H9 (cell line): ENCODE measurements around the gene MICAL2. TPM values are rescaled to one million over a fixed set of nuclear protein-coding genes. Genes with fewer than 3 reads are reported as not detected.

Experiments used
- DNase-seq: peaks from one replicate; pipeline ENCODE4 v3.0.0-alpha.2; 2017
- H2AFZ ChIP-seq: one replicate; pipeline ENCODE4 v1.6.1; 2013; ENCODE audit warnings: mild to moderate bottlenecking, low read length, control low read depth, moderate library complexity
- H2AK5ac ChIP-seq: 2 replicates; pipeline ENCODE4 v1.6.1; 2013; ENCODE audit warnings: low read length, control low read depth, mixed read lengths; ENCODE audit not compliant: insufficient read length
- H2BK120ac ChIP-seq: one replicate; pipeline ENCODE4 v1.6.1; 2013; ENCODE audit warnings: low read depth, mild to moderate bottlenecking, low read length, control low read depth, inconsistent platforms; ENCODE audit not compliant: poor library complexity, severe bottlenecking
- H2BK12ac ChIP-seq: 2 replicates; pipeline ENCODE4 v1.6.1; 2013; ENCODE audit warnings: low read length, control low read depth, mixed read lengths, low read depth; ENCODE audit not compliant: insufficient read length
- H2BK15ac ChIP-seq: 2 replicates; pipeline ENCODE4 v1.6.1; 2013; ENCODE audit warnings: low read depth, low read length, control low read depth
- H2BK20ac ChIP-seq: one replicate; pipeline ENCODE4 v1.6.1; 2013; ENCODE audit warnings: low read depth, mild to moderate bottlenecking, low read length, control low read depth, inconsistent platforms; ENCODE audit not compliant: poor library complexity, severe bottlenecking
- H2BK5ac ChIP-seq: 2 replicates; pipeline ENCODE4 v1.6.1; 2013; ENCODE audit warnings: low read length, control low read depth, mixed read lengths; ENCODE audit not compliant: insufficient read length
- H3K14ac ChIP-seq: 2 replicates; pipeline ENCODE4 v1.6.1; 2013; ENCODE audit warnings: low read length, control low read depth; ENCODE audit not compliant: insufficient read depth
- H3K18ac ChIP-seq: 2 replicates; pipeline ENCODE4 v1.6.1; 2013; ENCODE audit warnings: low read depth, mild to moderate bottlenecking, mixed read lengths, low read length, control low read depth; ENCODE audit not compliant: insufficient read length
- H3K23ac ChIP-seq: 2 replicates; pipeline ENCODE4 v1.6.1; 2013; ENCODE audit warnings: low read length, control low read depth, mixed read lengths, low read depth; ENCODE audit not compliant: insufficient read length
- H3K23me2 ChIP-seq: 2 replicates; pipeline ENCODE4 v1.6.1; 2013; ENCODE audit warnings: low read depth, mild to moderate bottlenecking, mixed read lengths, low read length, control low read depth; ENCODE audit not compliant: insufficient read length, poor library complexity, severe bottlenecking
- H3K27ac ChIP-seq: 2 replicates; pipeline ENCODE4 v1.5.1; 2013; ENCODE audit warnings: low read length, control low read depth, mixed read lengths, low read depth; ENCODE audit not compliant: insufficient read length
- H3K27me3 ChIP-seq: 2 replicates; pipeline ENCODE4 v1.6.1; 2013; ENCODE audit warnings: low read length, control low read depth, inconsistent platforms; ENCODE audit not compliant: insufficient read depth
- H3K4ac ChIP-seq: 2 replicates; pipeline ENCODE4 v1.6.1; 2013; ENCODE audit warnings: low read depth, mild to moderate bottlenecking, control low read depth, inconsistent platforms, low read length, moderate library complexity
- H3K4me1 ChIP-seq: 2 replicates; pipeline ENCODE4 v1.6.1; 2013; ENCODE audit warnings: low read length, control low read depth, inconsistent platforms; ENCODE audit not compliant: insufficient read depth
- H3K4me2 ChIP-seq: 2 replicates; pipeline ENCODE4 v1.6.1; 2013; ENCODE audit warnings: low read length, control low read depth, mixed read lengths; ENCODE audit not compliant: insufficient read length, insufficient read depth
- H3K56ac ChIP-seq: 2 replicates; pipeline ENCODE4 v1.6.1; 2013; ENCODE audit warnings: low read depth, mild to moderate bottlenecking, mixed read lengths, low read length, control low read depth; ENCODE audit not compliant: insufficient read length
- H3K79me1 ChIP-seq: 2 replicates; pipeline ENCODE4 v1.6.1; 2013; ENCODE audit warnings: low read depth, mild to moderate bottlenecking, moderate library complexity, low read length, control low read depth, inconsistent platforms; ENCODE audit not compliant: insufficient read depth, poor library complexity, severe bottlenecking
- H3K79me2 ChIP-seq: 2 replicates; pipeline ENCODE4 v1.6.1; 2013; ENCODE audit warnings: low read length, control low read depth, inconsistent platforms; ENCODE audit not compliant: insufficient read depth
- H3K9ac ChIP-seq: 2 replicates; pipeline ENCODE4 v1.6.1; 2013; ENCODE audit warnings: low read length, control low read depth, mixed read lengths; ENCODE audit not compliant: insufficient read length; ENCODE audit errors: extremely low read depth
- H3K9me3 ChIP-seq: one replicate; pipeline ENCODE4 v1.6.1; 2013; ENCODE audit warnings: low read depth, low read length, inconsistent platforms; ENCODE audit not compliant: control insufficient read depth
- H3T11ph ChIP-seq: one replicate; pipeline ENCODE4 v1.6.1; 2013; ENCODE audit warnings: mild to moderate bottlenecking, low read length, control low read depth, inconsistent platforms
- H4K20me1 ChIP-seq: one replicate; pipeline ENCODE4 v1.6.1; 2013; ENCODE audit not compliant: control insufficient read depth, insufficient read length, insufficient read depth
- H4K5ac ChIP-seq: 2 replicates; pipeline ENCODE4 v1.6.1; 2013; ENCODE audit warnings: low read depth, mild to moderate bottlenecking, mixed read lengths, low read length, control low read depth; ENCODE audit not compliant: insufficient read length
- H4K8ac ChIP-seq: replicated peaks from 2 replicates; pipeline ENCODE4 v1.6.1; 2013; ENCODE audit warnings: low read length, control low read depth, mixed read lengths, low read depth; ENCODE audit not compliant: insufficient read length
- H4K91ac ChIP-seq: 2 replicates; pipeline ENCODE4 v1.6.1; 2013; ENCODE audit warnings: low read depth, mild to moderate bottlenecking, moderate library complexity, mixed read lengths, low read length, control low read depth; ENCODE audit not compliant: insufficient read length
- H3K27ac Mint-ChIP-seq, 3 experiments: 2 replicates in 2 of 3; 3 replicates in 1 of 3; pipeline ENCODE4 v1.8.0; 2020 to 2021; ENCODE audit warnings: mixed read lengths in 3 of 3, mild to moderate bottlenecking in 1 of 3, moderate library complexity in 1 of 3
- H3K27me3 Mint-ChIP-seq: 2 replicates; pipeline ENCODE4 v1.8.0; 2021; ENCODE audit warnings: low read depth, mild to moderate bottlenecking, moderate library complexity, mixed read lengths
- H3K36me3 Mint-ChIP-seq, 3 experiments: 2 replicates in 2 of 3; 3 replicates in 1 of 3; pipeline ENCODE4 v1.8.0; 2020 to 2021; ENCODE audit warnings: low read depth in 3 of 3, mixed read lengths in 3 of 3; ENCODE audit not compliant: insufficient read depth in 1 of 3
- H3K4me1 Mint-ChIP-seq, 2 experiments: 2 replicates each; pipeline ENCODE4 v1.8.0; 2020; ENCODE audit warnings: mixed read lengths in 2 of 2
- H3K4me3 Mint-ChIP-seq, 2 experiments: 2 replicates in 1 of 2; 3 replicates in 1 of 2; pipeline ENCODE4 v1.8.0; 2020 to 2021; ENCODE audit warnings: mild to moderate bottlenecking in 2 of 2, mixed read lengths in 2 of 2, moderate library complexity in 1 of 2
- H3K9me3 Mint-ChIP-seq, 2 experiments: 2 replicates in 1 of 2; 3 replicates in 1 of 2; pipeline ENCODE4 v1.8.0; 2020; ENCODE audit warnings: mild to moderate bottlenecking in 2 of 2, mixed read lengths in 2 of 2, moderate library complexity in 1 of 2
- WGBS: extraction: QIAGEN DNeasy Blood & Tissue Kit; methylation state at CpG from one replicate; pipeline ENCODE4 v1.1.7; 2013; ENCODE audit warnings: missing lambda C conversion rate, low lambda C conversion rate, mixed read lengths; ENCODE audit not compliant: insufficient read length; ENCODE audit errors: extremely low coverage; 5-methylcytosine and 5-hydroxymethylcytosine counted together
- total RNA-seq: library from RNA; stranded (reverse); gene quantifications from 2 replicates; pipeline ENCODE4 v1.2.1, GENCODE V29; 2021
- TF ChIP-seq, protein P1 (sequence below): fragments of 200-600 bp; sonication (generic); conservative IDR thresholded peaks from 3 replicates; pipeline ENCODE4 v1.8.0; 2021; ENCODE audit warnings: antibody characterized with exemption, mild to moderate bottlenecking

The MICAL2 gene
- total RNA-seq, 1 experiment from 2014 or later = 4.7 TPM

DNA sequence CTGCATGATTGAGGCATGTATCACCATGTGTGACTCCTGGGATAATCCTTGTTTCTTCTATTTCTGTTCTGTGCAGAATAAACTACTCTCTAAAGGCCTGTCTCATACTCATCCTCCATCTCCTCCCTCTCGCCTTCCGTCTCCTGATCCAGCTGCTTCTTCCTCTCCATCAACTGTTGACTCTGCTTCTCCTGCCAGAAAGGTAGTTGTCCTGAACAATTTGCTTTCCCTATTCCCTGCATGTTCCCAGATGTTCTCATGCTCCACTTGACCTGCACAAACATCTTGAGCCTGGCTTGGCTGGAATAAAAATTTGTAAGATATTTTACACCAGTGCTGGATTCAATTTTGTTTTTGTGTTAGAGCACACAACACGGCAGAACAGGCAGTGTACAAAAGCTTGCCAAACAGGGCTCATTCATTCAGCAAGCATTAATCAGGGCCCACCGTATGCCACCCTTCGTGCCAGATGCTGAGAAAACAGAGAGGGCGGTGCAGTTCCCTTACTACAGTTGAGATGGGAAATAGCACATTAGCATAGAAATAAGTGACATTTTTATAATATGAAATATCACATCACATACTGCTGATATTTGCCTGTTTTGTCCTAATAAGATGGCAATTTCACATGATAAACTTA is 133.6 kb downstream of the MICAL2 start:
- TF ChIP-seq, protein P1, sequence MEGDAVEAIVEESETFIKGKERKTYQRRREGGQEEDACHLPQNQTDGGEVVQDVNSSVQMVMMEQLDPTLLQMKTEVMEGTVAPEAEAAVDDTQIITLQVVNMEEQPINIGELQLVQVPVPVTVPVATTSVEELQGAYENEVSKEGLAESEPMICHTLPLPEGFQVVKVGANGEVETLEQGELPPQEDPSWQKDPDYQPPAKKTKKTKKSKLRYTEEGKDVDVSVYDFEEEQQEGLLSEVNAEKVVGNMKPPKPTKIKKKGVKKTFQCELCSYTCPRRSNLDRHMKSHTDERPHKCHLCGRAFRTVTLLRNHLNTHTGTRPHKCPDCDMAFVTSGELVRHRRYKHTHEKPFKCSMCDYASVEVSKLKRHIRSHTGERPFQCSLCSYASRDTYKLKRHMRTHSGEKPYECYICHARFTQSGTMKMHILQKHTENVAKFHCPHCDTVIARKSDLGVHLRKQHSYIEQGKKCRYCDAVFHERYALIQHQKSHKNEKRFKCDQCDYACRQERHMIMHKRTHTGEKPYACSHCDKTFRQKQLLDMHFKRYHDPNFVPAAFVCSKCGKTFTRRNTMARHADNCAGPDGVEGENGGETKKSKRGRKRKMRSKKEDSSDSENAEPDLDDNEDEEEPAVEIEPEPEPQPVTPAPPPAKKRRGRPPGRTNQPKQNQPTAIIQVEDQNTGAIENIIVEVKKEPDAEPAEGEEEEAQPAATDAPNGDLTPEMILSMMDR = no peak
- Histone ChIP-seq H3K23ac (no peak overlapping the region), H4K20me1 (no peaks in the 10 kb centered on the region), H4K5ac (no peak overlapping the region), H3K56ac (no peak overlapping the region), H3K4me1 (peaks cover 10% of the 10 kb centered on the region; the same call in 1 of the 2 replicates), H3K27ac (no peak overlapping the region), H3K9ac (no peak overlapping the region), H3K4me2 (no peak overlapping the region), H2BK12ac (no peak overlapping the region), H2BK120ac (no peak overlapping the region), H3T11ph (no peak overlapping the region), H3K9me3 (no peaks in the 10 kb centered on the region), H3K27me3 (no peaks in the 10 kb centered on the region), H2AK5ac (no peak overlapping the region), H2AFZ (no peak overlapping the region), H3K79me1 (no peaks in the 10 kb centered on the region), H2BK20ac (no peak overlapping the region), H3K23me2 (no peaks in the 10 kb centered on the region), H3K79me2 (no peaks in the 10 kb centered on the region), H3K18ac (no peak overlapping the region), H3K4ac (no peak overlapping the region), H4K8ac (no peak overlapping the region), H2BK15ac (no peak overlapping the region), H4K91ac (no peak overlapping the region), H2BK5ac (no peak overlapping the region), H3K14ac (no peak overlapping the region)
- no peak for DNase-seq
- WGBS = no CpG with 5 or more reads among the region's 6 CpGs
- peaks cover 59 to 60% of the 10 kb centered on the region in 2 experiments for H3K4me1 Mint-ChIP-seq
- no peaks in the 10 kb centered on the region; a peak in 1 of 7 replicates for H3K36me3 Mint-ChIP-seq
- no peaks in the 10 kb centered on the region for H3K9me3 Mint-ChIP-seq
- no peak overlapping the region for H3K4me3 Mint-ChIP-seq
- H3K27me3 Mint-ChIP-seq = peaks cover 5% of the 10 kb centered on the region
- H3K27ac Mint-ChIP-seq = no peak overlapping the region
